Measurements from ENCODE around the gene FGF11.

The FGF11 gene

GRCh38 chr17:7392696-7393612 is 46.4 kb upstream of the FGF11 start:
- H3K4me1 ChIP-seq (ENCODE audit: control insufficient read depth, insufficient read depth, low read length): peaks cover 3% of the 10 kb centered on the region
- peaks cover 0 to 36% of the 10 kb centered on the region in 2 experiments; a peak in 2 of 3 replicates for H3K36me3 ChIP-seq (ENCODE audit: control insufficient read depth in 2 of 2, insufficient read depth in 1 of 2, low read length in 2 of 2)
- H3K4me3 ChIP-seq (ENCODE audit: low read depth, low read length): no peak overlapping the region
- H3K27ac ChIP-seq (ENCODE audit: extremely low read depth, low read depth, low read length): no peak overlapping the region
- H3K9me3 ChIP-seq (ENCODE audit: control insufficient read depth, insufficient read depth, low read depth, low read length): no peaks in the 10 kb centered on the region
- ChIA-PET CTCF (interaction anchor here (0.7 to 2.0 kb wide), 6 partner anchors 11 to 1951 kb away, joined by 3 to 5 read pairs (median 3); partner anchors contain the start of gene TMEM256), POLR2A (interaction anchor here (0.5 to 3.4 kb wide), 6 partner anchors 7 to 437 kb away, joined by 3 to 67 read pairs (median 5); partner anchors contain the start of gene TMEM256)
- 0 out of 2 replicates have a peak, but pooled peaks have one; percentile 7 for TF ChIP-seq ZFHX2 (tag by site-specific recombination; conservative IDR thresholded peaks at IDR 0.05)
- TF ChIP-seq, protein P1, sequence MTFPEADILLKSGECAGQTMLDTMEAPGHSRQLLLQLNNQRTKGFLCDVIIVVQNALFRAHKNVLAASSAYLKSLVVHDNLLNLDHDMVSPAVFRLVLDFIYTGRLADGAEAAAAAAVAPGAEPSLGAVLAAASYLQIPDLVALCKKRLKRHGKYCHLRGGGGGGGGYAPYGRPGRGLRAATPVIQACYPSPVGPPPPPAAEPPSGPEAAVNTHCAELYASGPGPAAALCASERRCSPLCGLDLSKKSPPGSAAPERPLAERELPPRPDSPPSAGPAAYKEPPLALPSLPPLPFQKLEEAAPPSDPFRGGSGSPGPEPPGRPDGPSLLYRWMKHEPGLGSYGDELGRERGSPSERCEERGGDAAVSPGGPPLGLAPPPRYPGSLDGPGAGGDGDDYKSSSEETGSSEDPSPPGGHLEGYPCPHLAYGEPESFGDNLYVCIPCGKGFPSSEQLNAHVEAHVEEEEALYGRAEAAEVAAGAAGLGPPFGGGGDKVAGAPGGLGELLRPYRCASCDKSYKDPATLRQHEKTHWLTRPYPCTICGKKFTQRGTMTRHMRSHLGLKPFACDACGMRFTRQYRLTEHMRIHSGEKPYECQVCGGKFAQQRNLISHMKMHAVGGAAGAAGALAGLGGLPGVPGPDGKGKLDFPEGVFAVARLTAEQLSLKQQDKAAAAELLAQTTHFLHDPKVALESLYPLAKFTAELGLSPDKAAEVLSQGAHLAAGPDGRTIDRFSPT (tag by site-specific recombination; IDR thresholded peaks at IDR 0.05): no peak

DNA sequence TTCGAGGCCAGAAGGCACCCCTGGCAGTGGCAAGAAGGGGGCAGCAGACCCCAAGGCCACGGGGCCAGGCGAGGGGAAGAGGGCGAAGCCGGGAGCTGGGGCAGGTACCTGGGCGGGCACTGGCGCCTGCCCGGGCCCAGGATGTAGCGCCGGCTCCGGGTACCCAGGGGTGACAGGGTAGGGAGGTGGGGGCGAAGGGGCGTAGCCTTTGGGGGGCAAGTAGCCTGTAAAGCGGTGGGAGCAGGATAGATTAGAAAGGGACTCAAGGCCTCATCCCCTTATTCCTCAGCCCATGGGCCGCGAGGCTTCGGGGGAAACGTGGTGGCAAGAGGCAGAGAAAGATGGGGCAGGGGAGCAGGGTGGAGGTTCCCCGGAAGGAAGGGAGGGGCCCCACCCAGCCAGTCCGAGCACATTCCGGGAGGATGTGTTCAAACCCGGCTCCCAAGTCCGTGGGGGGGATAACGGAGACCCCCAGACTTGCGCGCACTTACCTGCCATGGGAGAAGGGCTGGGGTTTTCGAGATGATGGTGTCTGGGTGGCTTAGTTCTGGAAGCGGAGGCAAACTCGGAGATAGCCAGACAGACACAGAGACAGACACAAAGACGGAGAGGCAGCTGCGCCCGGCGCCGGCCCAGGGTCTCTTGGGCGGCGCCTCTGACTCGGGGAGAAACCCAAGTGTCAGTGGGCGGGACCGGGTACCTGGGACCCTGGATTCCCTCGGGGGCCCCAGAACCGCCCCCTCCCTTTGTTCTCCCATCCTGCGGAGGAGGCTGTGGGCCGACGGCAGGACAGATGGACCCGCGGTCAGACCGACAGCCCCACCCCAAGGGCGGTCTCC is 45.5 kb upstream of the FGF11 start:
- peaks cover 0 to 33% of the 10 kb centered on the region in 2 experiments; a peak in 1 of 3 replicates for H3K36me3 ChIP-seq (ENCODE audit: control insufficient read depth in 2 of 2, insufficient read depth in 1 of 2, low read length in 2 of 2)
- POLR2A ChIA-PET: interaction anchor here (0.6 to 3.4 kb wide), 16 partner anchors 8 to 262 kb away, joined by 3 to 67 read pairs (median 4); partner anchors contain the start of genes NEURL4, TMEM102, TMEM256 and TMEM95
- CTCF ChIA-PET: interaction anchor here (0.5 to 2.0 kb wide), 4 partner anchors 10 to 1952 kb away, joined by 3 to 4 read pairs (median 4); partner anchors contain the start of gene TMEM256
- H3K4me1 ChIP-seq (ENCODE audit: control insufficient read depth, insufficient read depth, low read length): peaks cover 3% of the 10 kb centered on the region
- H3K4me3 ChIP-seq (ENCODE audit: low read depth, low read length): peak overlapping the region; percentile 69
- H3K27ac ChIP-seq (ENCODE audit: extremely low read depth, low read depth, low read length): peak overlapping the region; percentile 63; the same call in 1 of the 2 replicates
- H3K9me3 ChIP-seq (ENCODE audit: control insufficient read depth, insufficient read depth, low read depth, low read length): no peaks in the 10 kb centered on the region
- TF ChIP-seq EGR2 (tag by site-specific recombination; IDR thresholded peaks at IDR 0.05; ENCODE audit: low read depth) (peak; percentile 52), ZNF423 (tag by site-specific recombination; IDR thresholded peaks at IDR 0.05) (no peak), ZNF366 (tag by site-specific recombination; conservative IDR thresholded peaks at IDR 0.05) (no peak), GLIS2 (tag by site-specific recombination; IDR thresholded peaks at IDR 0.05) (0 out of 2 replicates have a peak, but pooled peaks have one; percentile 41), ZFP37 (tag by site-specific recombination; IDR thresholded peaks at IDR 0.05) (no peak), ZNF514 (tag by site-specific recombination; IDR thresholded peaks at IDR 0.05) (no peak), ZNF404 (tag by site-specific recombination; IDR thresholded peaks at IDR 0.05) (no peak), ZBTB20 (tag by site-specific recombination; IDR thresholded peaks at IDR 0.05) (peak; percentile 99), ZFHX2 (tag by site-specific recombination; conservative IDR thresholded peaks at IDR 0.05) (peak; percentile 81), ZNF157 (tag by site-specific recombination; IDR thresholded peaks at IDR 0.05) (no peak), KLF8 (tag by site-specific recombination; IDR thresholded peaks at IDR 0.05) (peak; percentile 26; the same call in 1 of the 2 replicates), REST (tag by site-specific recombination; IDR thresholded peaks at IDR 0.05) (no peak), ZNF701 (tag by site-specific recombination; IDR thresholded peaks at IDR 0.05) (no peak), ZNF18 (tag by site-specific recombination; IDR thresholded peaks at IDR 0.05) (no peak), ZEB2 (tag by site-specific recombination; IDR thresholded peaks at IDR 0.05) (0 out of 2 replicates have a peak, but pooled peaks have one; percentile 14), SP3 (tag by site-specific recombination; IDR thresholded peaks at IDR 0.05) (peak; percentile 85), ZSCAN5A (tag by site-specific recombination; IDR thresholded peaks at IDR 0.05) (no peak), ZNF560 (tag by site-specific recombination; IDR thresholded peaks at IDR 0.05; ENCODE audit: borderline replicate concordance) (no peak)
